ENCODE measurements around the gene ULK2. TPM values are rescaled to one million over a fixed set of nuclear protein-coding genes. Genes with fewer than 3 reads are reported as not detected.
"Not testable (repeated sequence)": the region's sequence is repeated elsewhere in the genome, so short reads cannot be mapped to it uniquely, and the experiment has no call there.

ULK2 gene
- total RNA-seq, 1 experiment from 2014 or later, result 18.8 TPM

- no peak for DNase-seq (ENCODE audit: low spot score)
Measured at GRCh38 chr17:19865021-19865420, 2.7 kb downstream of the ULK2 start.

- DNase-seq (ENCODE audit: low spot score), result not testable (repeated sequence)
Measured at GRCh38 chr17:19860647-19861177, 7.0 kb downstream of the ULK2 start.

DNA sequence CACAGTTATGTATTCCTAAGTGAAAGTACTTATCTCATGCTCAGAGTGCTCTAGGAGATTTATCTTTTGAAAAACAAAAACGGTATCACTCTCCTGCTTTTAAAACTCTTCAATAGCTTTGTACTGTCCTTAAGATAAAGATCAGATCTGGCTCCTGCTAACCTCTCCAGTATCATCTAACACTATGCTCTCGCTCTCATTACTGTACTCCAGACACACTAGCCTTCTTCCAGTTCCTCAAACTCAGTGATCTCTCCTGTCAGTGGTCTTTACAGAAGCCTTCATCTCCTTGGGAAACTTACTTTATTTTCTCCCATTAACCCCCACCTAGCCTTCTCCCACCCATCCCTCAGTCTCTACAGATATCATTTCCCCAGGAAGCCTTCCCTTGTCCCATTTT, 10.1 kb downstream of the ULK2 start:
- no peak for DNase-seq (ENCODE audit: low spot score)

- DNase-seq (ENCODE audit: low spot score), result peak; percentile 16
Measured at GRCh38 chr17:19833914-19834313, 33.8 kb downstream of the ULK2 start.

GRCh38 chr17:19830061-19830460, 37.7 kb downstream of the ULK2 start:
- no peak for DNase-seq (ENCODE audit: low spot score)

DNA sequence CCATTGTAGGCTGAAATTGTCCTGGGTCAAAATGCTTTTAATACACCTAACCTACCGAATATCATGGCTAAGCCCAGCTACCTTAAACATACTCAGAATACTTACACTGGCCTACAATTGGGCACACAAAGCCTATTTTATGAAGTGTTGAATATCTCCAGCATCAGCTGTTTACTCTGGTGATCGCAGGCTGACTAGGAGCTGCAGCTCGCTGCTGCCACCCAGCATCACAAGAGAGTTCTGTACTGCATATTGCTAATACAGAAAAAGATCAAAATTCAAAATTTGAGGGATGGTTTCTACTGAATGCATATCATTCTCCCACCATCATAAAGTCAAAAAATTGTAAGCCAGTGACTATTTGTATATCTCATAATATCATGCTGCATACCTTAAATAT, 55.3 kb downstream of the ULK2 start:
- DNase-seq (ENCODE audit: low spot score), result no peak

DNA sequence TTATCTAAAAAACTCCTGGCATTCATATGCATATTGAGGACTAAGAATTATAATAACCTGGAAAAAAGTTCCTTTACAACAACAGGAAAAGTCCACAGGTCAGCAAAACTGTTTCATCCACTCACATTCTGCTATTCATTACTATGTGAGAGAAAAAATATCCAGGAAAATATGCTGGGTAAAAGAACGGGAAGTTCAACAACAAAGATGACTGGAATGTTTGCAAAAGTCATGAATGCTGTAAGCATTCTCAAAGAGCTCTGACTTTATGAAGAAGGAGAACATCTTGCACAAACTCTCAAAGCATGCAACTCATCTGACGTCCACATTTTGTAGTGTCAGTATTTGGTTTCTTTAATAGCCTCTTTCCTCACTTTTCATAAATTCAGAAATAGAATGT, 62.7 kb downstream of the ULK2 start:
- DNase-seq (ENCODE audit: low spot score), result no peak

DNA sequence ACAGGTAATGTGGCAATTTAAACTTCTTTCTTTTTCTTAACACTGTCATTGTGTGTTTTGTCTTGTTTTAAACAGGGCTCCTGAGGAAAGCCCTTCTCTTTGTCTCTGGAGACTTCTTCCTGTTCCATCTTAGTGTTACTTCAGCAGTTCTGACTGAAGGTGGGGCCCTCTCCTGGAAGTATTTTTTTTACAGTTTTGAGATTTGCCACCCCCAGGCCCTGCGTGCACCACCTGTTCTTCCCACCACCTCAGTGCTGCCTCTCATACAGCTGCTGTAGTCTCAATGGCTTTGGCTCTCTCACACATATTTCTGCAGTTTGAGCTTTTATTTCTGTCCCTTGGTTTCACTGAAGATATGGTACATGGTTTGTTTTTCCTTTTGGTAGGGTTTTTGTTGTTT, 67.2 kb downstream of the ULK2 start:
- DNase-seq (ENCODE audit: low spot score), result no peak

- DNase-seq (ENCODE audit: low spot score), result no peak
Measured at GRCh38 chr17:19799796-19800195, 67.9 kb downstream of the ULK2 start.

DNA sequence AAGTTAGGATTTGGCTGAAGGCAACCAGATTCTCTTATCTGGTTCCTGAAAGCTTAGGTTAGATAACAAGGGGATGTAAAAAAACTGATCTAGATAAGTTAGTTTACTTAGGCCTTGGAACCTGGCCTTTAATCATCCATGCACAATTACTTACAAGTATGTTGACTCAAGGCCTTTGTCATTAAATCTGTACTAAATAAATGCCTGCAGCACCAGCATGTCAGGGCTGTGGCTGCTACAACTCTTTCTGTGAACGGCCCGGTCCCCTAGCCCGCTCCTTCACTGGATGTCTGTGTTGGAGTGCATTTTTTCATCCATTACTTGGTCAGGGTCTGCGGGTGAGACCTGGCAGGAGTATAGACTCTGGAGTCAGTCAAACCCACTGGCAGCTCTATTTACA, 71.3 kb downstream of the ULK2 start:
- DNase-seq (ENCODE audit: low spot score), result no peak

- DNase-seq (ENCODE audit: low spot score), result no peak
Measured at GRCh38 chr17:19791918-19792550, 75.7 kb downstream of the ULK2 start.

DNA sequence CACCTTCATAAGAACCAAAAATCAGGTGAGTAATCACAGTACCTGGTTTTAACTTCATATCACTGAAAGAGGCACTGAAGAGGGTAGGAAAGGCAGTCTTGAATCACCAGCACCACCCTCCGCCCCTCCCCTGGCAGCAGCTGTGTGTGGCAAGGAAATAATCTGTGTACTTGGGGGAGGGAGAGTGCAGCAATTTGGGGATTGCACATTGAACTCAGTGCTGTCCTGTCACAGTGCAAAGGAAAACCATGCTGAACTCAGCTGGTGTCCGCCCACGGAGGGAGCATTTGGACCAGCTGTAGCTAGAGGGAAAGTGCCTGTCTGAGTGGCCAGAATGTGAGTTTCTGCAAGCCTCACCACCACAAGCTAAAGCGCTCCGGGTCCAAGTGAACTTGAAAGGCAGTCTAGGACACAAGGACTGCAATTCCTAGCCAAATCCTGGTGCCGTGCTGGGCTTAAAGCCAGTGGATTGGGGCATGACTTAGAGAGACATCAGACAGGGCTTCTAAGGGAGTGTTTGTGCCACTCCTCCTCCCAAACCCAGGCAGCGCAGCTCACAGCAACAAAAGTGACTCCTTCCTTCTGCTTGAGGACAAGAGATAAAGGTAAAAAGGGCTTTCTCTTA, 79.9 kb downstream of the ULK2 start:
- no peak for DNase-seq (ENCODE audit: low spot score)

GRCh38 chr17:19785854-19786253, 81.9 kb downstream of the ULK2 start:
- no peak for DNase-seq (ENCODE audit: low spot score)

- DNase-seq (ENCODE audit: low spot score), result no peak
Measured at GRCh38 chr17:19781488-19782458, 86.0 kb downstream of the ULK2 start.

- no peak for DNase-seq (ENCODE audit: low spot score)
Measured at GRCh38 chr17:19780846-19781245, 86.9 kb downstream of the ULK2 start.

- no peak for DNase-seq (ENCODE audit: low spot score)
Measured at GRCh38 chr17:19773534-19773933, 94.2 kb downstream of the ULK2 start.

GRCh38 chr17:19771971-19772630, 95.6 kb downstream of the ULK2 start:
- no peak for DNase-seq (ENCODE audit: low spot score)

DNA sequence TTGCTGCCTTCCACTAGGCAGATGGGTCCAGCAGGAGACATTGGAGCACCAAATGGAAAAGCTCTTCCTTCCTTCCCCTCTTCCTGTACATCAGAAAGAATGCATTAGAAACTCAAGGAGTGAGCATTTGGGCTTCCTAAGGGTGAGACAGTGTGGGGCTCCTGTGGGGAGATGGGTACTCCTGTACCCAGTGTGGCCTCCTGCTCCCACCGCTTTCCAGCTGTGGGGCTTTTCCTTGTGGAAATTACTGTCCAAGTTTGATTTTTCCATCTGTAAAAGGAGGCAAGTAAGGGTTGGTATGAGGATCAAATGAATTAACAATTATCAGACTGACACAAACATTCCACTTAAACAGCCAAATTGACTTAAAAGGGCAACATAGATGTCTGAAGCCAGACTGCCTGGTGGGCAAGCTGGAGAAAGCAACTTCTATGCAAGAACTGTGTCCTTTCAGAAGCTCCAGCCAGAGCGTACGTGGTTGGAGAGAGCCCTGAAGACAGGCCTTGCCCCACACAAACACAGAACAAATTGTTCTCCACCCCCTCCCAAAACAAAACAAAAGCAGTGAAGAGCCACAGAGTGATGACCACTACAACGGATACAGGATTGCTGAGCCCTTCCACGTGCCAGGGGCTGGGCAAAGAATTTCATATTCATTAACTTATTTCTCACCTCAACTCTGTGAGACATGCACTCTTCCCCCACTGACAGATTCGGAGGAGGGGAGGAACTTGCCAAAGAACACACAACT, 96.6 kb downstream of the ULK2 start:
- DNase-seq (ENCODE audit: low spot score), result no peak

DNA sequence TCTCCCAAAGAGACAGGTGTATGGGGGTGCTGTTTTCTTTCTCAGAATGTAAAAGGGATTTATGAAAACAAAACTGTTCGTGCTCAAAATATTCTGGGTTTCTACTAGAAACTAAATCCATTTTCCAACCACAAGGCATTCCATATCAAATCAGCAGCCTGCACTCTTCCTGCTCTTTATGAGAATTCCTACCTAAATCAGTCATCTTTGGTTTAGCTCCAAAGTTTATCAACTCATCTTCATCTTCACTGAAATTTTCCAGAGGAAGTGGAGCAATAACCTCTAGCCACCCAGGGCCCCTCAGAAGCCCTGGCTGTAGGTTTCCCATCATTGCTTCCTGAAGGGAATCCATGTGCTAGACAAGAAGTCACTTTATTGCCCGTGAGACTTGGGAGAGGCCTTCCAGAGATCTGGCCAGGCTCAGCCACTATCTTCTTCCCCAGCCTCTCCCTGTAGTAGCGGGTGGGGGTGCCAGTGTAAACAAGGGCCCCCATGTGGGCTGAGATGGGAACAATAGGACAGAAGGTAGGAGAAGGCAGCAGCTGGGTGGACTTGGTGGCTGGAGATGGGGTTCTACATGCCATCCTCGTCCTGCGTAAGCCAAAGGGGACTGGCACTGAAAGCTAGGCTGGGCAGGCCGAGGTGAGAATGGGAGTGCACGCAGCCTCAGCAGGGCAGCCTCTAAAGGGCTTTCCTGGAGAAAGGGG, 97.6 kb downstream of the ULK2 start:
- peak; percentile 93 for DNase-seq (ENCODE audit: low spot score)

DNA sequence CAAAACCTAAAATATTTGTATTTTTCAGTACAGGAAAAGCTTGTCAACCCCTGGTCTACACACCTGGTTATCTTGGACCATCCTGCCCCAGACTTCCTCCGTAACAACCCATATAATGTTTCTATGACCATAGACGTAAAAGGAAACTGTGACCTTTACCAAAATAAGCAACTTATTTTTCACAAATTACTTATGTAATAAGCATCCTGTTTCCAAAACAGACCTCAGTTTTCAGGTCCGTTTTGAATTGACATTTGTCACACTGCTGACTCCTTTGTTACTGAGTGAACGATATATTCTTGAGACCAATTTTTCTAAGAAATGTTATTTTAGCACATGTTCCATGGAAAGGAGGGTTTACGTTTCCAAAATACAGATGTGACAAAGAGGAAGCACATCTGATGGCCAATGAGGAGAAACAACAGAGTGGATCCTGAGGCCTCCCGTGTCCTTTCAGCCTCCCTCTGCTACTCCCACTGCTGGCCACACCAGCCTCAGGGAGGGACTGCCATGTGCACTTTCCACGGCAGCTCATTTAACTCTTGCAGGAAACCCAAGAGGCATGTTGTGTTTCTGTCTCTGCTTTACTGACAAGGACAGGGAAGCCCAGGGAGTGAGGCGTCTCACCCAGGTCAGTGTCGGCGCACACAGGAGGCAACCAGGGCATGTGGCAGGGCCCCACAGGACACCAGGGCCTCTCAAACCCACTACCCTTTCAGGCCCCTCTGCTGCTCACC, 99.5 kb downstream of the ULK2 start:
- DNase-seq (ENCODE audit: low spot score), result no peak

Data from A172 (cell line).